GM18508 (cell line): ENCODE data around the gene PRIMA1.

ENCODE experiments used
- ATAC-seq: cut with Tn5 transposase; IDR thresholded peaks from one replicate; pipeline ENCODE4 v1.9.1; 2021; ENCODE audit warnings: moderate number of reproducible peaks; ENCODE audit not compliant: insufficient read depth, unreplicated experiment

The PRIMA1 gene

DNA sequence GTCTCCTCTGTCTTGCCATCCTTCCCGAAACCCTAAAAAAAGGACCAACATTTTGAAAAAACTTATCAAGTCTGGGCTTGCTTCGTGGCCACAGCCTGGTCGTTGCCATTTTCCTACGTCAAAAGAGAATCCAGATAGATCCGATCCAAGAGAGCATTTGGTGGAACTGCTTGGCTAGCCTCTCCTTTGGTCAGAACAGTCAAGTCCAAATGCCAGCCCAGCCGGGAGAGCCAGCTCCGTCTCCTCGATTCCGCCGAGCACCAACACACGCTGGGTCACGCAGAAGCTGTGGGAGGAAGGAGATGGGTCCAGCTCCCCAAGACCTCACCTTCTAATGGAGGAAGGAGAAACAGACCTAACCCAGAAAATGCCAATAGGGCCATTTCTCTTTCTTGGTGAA lies 9.3 kb upstream of the PRIMA1 start:
- no peak for ATAC-seq

- ATAC-seq, result no peak
These were observed 8.8 kb upstream of the PRIMA1 start for GRCh38 chr14:93797071-93797470.

DNA sequence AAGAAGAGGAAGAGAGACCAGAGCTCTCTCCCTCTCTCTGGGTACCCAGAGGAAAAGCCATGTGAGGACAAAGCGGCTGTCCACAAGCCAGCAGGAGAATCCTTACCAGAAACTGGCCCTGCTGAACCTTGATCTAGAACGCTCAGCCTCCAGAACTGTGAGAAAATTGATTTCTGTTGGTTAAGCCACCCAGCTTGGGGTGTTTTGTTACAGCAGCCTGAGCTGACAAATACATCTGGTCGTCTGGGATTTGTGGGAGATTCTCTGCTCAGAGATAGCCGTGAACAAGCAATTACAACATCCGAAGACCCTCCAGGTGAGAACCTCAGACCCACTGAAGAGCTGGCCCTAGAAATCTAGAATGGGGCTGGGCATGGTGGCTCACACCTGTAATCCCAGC lies 6.5 kb upstream of the PRIMA1 start:
- no peak for ATAC-seq

- ATAC-seq, result no peak
These were observed 5.5 kb upstream of the PRIMA1 start for GRCh38 chr14:93793555-93794324.

DNA sequence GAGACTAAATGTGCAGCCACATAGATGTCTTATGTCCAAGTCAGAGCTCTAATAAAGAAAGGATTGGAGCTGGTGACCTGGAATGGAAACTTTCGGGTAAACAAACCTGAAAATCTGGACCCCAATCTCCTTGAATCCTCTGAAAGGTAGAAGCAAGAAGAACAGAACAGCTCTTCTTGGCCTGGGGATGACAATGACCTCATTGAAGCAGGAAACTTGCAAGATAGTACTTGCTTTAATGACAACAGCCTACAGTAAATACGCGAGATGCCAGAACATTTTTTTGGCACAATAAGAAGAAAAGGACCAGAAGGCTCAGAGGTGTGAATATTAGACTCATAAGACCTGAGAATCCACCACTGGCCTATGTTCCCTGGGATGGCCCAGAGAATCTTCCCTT lies 4.1 kb upstream of the PRIMA1 start:
- ATAC-seq, result no peak

- ATAC-seq, result no peak
These were observed 2.7 kb upstream of the PRIMA1 start for GRCh38 chr14:93790966-93791365.

GRCh38 chr14:93789228-93790130 lies 1.2 kb upstream of the PRIMA1 start:
- ATAC-seq, result no peak

DNA sequence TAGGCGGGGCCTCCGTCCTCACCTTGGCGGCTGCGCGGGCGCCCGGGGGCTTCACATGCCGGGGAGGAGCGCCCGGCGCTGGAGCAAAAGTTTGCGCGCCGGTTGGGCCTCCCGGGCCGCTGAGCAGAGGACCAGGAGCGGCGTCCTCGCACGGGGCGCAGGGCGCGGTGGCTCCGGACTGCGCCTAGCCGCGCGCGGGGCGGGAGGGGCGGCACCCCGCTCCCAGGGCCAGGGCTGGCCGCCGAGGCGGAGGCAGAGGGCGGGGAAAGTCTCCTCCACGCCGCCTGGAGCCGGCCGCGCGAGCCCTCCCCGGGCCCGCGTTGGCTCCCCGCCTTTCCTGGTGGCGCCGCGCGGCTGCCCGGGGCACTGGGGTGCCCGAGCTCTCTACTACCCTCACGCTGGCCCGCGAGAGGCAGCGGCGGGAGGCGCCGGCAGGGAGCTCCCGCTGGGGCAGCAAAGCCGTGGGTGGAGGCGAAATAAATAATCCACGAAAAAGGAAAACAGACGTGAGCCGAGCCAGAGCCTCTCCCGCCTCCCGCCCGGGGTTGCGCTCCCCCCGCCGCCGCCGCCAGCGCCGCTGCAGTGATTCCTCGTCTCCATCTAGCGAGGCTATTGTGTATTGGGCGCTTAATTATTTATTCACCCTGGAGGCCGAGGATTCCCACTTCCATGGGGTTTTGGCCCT lies 400 bp upstream of the PRIMA1 start:
- no peak for ATAC-seq

DNA sequence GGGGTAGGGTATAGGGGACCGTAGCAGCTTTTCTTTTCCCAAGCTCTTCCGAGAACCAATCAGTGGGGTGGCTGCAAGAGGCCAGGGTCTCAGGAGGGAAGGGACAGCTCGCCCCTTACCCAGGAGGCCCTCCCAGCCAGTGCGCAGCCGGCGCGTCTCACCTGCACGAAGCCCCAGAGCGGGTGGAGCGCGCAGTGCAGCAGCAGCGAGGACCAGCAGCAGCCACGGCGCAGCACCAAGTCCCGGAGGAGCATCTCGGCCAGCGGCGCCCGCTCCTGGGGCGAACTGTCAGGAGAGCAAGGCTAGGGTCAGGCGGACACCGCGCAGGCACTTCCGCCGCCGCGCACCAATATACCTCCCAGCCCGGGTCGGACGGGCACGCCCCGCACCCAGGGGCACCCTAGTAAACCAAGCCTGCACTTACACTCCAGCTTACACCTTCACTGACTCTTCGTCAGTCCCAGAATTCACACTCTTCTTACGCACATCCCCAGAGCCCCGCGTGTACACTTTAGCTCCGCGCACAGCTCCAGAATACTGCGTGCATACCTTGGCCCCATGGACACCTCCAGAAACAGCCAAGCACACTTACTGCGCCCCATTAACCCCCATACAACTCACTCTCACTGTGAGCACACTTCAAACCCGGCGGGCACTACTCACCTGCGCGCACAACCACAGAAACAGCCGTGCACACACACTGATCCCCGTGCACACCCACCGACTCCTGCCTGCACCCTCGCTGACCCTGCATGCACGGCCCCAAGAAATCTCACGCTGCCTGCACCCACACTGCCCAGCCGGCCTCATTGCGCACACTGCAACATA lies 606 bp downstream of the PRIMA1 start:
- no peak for ATAC-seq

DNA sequence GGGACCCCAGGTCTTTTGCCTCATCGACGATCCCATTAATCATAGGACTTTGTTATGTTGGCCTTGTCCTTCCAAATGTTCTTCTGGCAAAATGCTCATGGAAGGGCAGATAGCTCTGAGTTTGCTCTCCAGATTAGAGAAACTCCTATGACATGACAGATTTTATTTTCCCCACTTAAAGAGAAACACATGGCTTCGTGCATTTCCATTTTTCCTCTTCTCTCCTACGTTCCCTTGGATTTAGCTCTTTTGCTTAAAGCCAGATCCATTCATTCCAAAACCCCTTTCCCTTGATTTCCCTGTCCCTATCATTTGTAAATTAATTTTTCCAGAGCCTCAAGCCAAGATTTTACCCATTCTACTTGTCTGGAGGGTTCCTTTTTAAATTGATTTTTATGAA lies 2.9 kb downstream of the PRIMA1 start:
- ATAC-seq, result no peak

GRCh38 chr14:93784878-93785277 lies 3.4 kb downstream of the PRIMA1 start:
- ATAC-seq, result no peak

GRCh38 chr14:93780813-93781400 lies 7.4 kb downstream of the PRIMA1 start:
- no peak for ATAC-seq

- ATAC-seq, result no peak
These were observed 9.2 kb downstream of the PRIMA1 start for GRCh38 chr14:93778856-93779629.

DNA sequence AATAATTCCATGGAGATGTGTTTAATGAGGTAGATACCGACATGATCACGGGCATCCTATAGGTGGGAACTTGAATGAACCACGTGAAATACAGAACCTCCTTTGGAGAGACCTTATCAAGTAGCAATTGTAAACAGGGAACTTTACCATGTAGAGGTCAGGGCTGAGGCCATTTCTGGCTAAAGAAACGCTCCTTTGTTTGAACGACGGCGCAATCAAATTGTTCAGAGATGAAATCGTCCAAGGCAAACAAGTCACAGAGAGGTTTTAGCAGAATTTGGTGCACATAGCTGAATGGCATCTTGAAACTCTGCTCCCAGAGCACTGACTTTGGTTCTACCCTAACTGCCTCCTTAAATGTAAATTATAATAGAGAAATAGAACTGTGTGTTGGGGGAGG lies 9.8 kb downstream of the PRIMA1 start:
- no peak for ATAC-seq

DNA sequence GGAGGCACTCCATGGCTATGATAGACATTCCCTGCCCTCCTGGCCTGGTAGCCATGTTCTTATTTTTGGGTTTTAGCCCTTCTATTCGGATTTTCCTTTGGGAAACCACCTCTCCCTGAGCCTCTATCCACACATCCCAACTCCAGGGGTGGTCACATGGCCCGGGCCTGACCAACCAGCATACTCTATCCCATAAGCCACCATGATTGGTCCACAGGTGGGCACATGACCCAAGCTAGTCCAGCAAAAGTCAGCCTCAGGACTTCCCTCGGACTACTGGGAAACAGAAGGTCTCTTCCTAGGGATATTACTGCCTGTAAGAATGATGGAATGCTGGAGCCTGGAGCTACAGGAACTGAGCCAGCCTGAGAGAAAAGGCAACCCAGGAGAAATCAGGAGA lies 12.5 kb downstream of the PRIMA1 start:
- ATAC-seq, result no peak

DNA sequence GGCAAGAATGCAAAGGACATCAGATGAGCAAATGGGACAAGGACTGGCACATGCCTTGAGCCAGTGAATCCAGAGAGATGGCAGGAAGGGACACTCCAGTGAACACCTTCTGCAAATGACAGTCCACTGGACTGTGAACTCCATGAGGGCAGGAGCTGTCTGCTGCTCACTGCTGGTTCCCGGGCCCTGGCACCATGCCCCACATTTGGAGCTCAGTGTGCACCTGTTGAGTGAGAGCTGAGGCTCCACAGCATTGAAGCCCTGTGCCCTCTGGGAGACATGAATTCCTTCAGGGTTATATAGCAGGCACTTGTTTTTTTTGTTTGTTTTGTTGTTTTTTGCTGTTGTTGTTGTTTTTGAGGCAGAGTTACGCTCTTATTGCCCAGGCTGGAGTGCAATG lies 13.1 kb downstream of the PRIMA1 start:
- ATAC-seq, result no peak

DNA sequence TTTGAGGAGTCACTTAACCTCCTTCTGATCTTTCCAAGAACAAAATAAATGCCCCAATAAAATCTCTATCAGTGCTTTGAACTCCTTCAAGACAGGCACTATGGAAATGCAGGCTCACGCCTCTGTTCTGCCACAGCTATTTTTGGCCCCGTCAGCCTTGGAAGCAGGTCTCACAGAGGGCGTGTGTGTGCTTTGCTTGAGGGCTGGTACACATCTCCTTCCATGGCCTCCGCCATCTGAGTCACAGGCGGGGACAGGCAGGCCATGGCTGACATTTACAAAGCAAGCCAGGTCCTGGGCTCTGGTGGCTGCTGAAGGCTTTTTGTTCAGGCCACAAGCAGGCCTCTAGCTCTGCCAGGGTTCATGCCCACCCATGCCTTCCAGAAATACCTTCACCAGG lies 16.0 kb downstream of the PRIMA1 start:
- no peak for ATAC-seq

DNA sequence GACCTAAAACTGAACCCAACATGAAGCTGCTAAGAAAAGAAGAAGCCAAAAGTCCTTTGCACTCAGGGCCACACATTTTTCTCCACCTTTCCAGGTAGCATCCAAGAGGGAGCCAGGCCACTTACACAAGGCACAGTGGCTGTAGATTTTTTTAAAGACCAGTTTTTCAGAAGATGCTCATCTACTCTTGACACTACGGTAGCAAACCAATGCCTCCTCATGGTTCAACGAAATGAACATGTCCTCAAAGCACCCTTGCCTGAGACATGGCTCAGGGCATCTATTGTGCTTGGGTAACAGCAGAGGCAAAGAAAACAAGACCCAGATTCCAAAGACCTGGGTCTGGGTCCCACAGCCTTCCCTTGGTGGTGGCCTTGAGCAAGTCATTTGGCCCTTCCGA lies 22.3 kb downstream of the PRIMA1 start:
- no peak for ATAC-seq

GRCh38 chr14:93765155-93765554 lies 23.1 kb downstream of the PRIMA1 start:
- no peak for ATAC-seq
